Measurements from ENCODE around the gene CFAP74.

GRCh38 chr1:1928231-1929101 is 75.1 kb downstream of the CFAP74 start:
- TF ChIP-seq CTCF (IDR thresholded peaks at IDR 0.05) (no peak), POLR2AphosphoS5 (IDR thresholded peaks at IDR 0.05) (no peak), POLR2A (IDR thresholded peaks at IDR 0.05) (no peak), EP300 (IDR thresholded peaks at IDR 0.05) (no peak)

All from sigmoid colon (tissue), 4 donors.